Endothelial cell (in vitro differentiated cells): ENCODE data around the gene ERCC5. TPM values are rescaled to one million over a fixed set of nuclear protein-coding genes. Genes with fewer than 3 reads are reported as not detected.

Source experiments
- DNase-seq: peaks from one replicate; pipeline ENCODE4 v3.0.0; 2021; ENCODE audit warnings: low spot score
- H3K27ac Mint-ChIP-seq: one replicate; pipeline ENCODE4 v1.8.0; 2021; ENCODE audit warnings: mixed read lengths, inconsistent platforms; ENCODE audit not compliant: unreplicated experiment
- H3K27me3 Mint-ChIP-seq: one replicate; pipeline ENCODE4 v1.8.0; 2021; ENCODE audit warnings: mild to moderate bottlenecking, moderate library complexity, mixed read lengths, inconsistent platforms; ENCODE audit not compliant: unreplicated experiment
- H3K36me3 Mint-ChIP-seq: one replicate; pipeline ENCODE4 v1.8.0; 2021; ENCODE audit warnings: mild to moderate bottlenecking, low read depth, mixed read lengths, inconsistent platforms; ENCODE audit not compliant: unreplicated experiment
- H3K4me1 Mint-ChIP-seq: one replicate; pipeline ENCODE4 v1.8.0; 2021; ENCODE audit warnings: mild to moderate bottlenecking, mixed read lengths, inconsistent platforms; ENCODE audit not compliant: unreplicated experiment
- H3K4me3 Mint-ChIP-seq: one replicate; pipeline ENCODE4 v1.8.0; 2021; ENCODE audit warnings: mild to moderate bottlenecking, mixed read lengths, inconsistent platforms; ENCODE audit not compliant: unreplicated experiment
- H3K9me3 Mint-ChIP-seq: one replicate; pipeline ENCODE4 v1.8.0; 2021; ENCODE audit warnings: mixed read lengths, inconsistent platforms; ENCODE audit not compliant: unreplicated experiment
- total RNA-seq: library from RNA; stranded (reverse); fragmentation: NEBNext Ultra II Directional; extraction: Animal tissue kit (Norgen Biotek cat#: 25700); gene quantifications from one replicate; pipeline ENCODE4 v1.2.1, GENCODE V29; 2021; ENCODE audit not compliant: unreplicated experiment
- TF ChIP-seq, protein P1 (sequence below): fragments of 200-600 bp; sonication (generic); IDR thresholded peaks from one replicate; pipeline ENCODE4 v1.5.0; 2021; ENCODE audit warnings: antibody characterized with exemption; ENCODE audit not compliant: unreplicated experiment

ERCC5 gene
- total RNA-seq, 1 donor from 2014 or later: 43.8 TPM

DNA sequence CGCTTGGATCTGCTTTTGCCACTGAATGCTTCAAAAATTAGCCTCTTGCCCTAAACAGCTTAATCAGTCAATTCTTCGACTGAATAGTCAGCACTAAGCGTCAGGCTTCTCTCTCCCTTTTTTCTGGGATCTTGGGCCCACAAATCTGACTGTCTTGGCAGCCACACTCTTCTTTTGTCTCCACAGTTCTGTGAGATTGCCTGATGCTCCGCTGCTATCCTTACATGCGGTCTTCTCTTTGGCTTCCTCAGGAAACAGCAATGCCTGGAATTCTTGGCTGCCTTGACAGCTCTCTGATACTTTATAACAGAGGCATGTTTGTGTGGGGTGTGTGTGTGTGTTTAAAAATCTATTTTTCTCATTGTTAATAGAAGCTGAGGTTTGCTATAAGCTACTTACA, 32.6 kb downstream of the ERCC5 start:
- H3K27ac Mint-ChIP-seq: peak overlapping the region; percentile 17
- no peak overlapping the region for H3K4me3 Mint-ChIP-seq
- DNase-seq: no peak
- peaks cover 8% of the 10 kb centered on the region for H3K36me3 Mint-ChIP-seq
- H3K9me3 Mint-ChIP-seq: no peaks in the 10 kb centered on the region
- peaks cover 5% of the 10 kb centered on the region for H3K4me1 Mint-ChIP-seq
- TF ChIP-seq, protein P1, sequence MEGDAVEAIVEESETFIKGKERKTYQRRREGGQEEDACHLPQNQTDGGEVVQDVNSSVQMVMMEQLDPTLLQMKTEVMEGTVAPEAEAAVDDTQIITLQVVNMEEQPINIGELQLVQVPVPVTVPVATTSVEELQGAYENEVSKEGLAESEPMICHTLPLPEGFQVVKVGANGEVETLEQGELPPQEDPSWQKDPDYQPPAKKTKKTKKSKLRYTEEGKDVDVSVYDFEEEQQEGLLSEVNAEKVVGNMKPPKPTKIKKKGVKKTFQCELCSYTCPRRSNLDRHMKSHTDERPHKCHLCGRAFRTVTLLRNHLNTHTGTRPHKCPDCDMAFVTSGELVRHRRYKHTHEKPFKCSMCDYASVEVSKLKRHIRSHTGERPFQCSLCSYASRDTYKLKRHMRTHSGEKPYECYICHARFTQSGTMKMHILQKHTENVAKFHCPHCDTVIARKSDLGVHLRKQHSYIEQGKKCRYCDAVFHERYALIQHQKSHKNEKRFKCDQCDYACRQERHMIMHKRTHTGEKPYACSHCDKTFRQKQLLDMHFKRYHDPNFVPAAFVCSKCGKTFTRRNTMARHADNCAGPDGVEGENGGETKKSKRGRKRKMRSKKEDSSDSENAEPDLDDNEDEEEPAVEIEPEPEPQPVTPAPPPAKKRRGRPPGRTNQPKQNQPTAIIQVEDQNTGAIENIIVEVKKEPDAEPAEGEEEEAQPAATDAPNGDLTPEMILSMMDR: no peak
- peaks cover 1% of the 10 kb centered on the region for H3K27me3 Mint-ChIP-seq

DNA sequence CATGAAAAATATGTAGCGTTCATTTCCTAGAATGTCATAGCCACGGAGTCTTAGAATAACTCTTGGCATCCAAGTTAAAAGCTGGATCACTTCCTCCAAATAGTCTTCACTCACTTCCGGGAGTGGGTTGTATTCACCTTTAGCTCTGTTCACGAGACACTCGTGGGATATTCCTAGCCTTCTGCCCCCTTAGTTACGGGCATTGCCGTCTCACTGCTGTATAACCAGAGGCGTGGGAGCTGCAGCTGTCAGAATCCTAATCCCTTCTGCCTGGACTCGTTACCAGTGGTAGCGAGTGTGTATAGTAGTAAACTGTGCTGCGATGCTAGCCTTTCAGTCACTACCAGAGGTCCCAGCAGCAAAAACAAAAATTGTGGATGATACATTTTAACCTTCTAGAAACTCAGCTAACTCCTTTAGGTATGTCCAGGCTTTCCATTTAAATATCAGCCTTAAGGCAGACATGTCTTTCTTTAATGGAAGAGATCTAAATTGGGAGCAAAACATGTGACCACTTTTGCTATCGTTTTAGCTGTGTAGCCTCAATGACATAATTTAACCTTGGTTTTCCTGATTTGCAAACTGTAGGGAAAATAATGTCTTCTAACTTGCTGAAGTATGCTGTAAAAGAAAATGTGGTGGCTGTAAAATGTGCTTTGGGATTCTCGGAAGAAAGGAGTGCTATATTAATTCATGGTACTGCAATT, 34.1 kb downstream of the ERCC5 start:
- Mint-ChIP-seq H3K4me1 (peaks cover 5% of the 10 kb centered on the region), H3K4me3 (no peak overlapping the region), H3K36me3 (peaks cover 3% of the 10 kb centered on the region), H3K27me3 (peaks cover 1% of the 10 kb centered on the region), H3K9me3 (no peaks in the 10 kb centered on the region), H3K27ac (no peak overlapping the region)
- DNase-seq: no peak
- TF ChIP-seq, protein P1: no peak

DNA sequence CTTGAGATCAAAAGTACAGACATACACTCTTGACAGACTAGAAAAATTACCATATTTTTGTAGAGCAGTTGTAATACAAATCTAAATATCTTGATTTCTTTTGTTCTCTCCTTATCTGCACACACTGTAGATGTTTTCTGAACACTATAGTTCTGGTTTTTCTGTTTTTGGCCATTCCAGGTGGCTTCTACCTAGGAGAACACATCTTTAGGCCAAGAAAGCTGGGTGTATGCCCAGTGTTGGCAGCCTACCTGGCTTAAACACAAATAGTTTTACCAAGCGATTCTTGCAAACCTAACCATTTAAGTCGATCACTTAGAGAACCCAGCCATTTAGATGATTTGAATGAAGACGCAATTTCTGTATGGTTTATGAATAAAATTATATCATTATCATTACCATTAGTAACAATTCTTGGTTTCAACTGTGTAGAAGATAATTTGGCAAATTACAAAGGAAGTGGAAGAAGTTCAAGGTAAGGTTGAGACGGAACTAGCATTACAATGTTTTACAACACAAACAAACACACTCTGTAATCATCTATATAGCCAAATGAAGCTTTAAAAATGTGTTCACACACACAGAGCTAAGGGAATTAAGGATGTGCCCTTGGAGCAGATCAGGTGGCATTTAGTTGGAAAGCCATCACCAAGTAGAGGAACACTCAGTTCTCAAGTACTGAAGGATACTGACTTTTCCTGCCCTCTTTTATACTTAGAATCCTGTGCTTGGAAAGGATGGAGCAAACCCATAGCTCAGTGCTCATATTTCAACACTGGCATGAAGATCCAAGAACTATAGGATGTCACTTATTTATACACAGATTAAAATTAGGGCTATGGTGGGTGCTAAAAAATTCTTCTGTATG, 36.2 kb downstream of the ERCC5 start:
- H3K27ac Mint-ChIP-seq: no peak overlapping the region
- H3K27me3 Mint-ChIP-seq: no peaks in the 10 kb centered on the region
- DNase-seq: no peak
- H3K4me1 Mint-ChIP-seq: peaks cover 5% of the 10 kb centered on the region
- no peak overlapping the region for H3K4me3 Mint-ChIP-seq
- H3K9me3 Mint-ChIP-seq: no peaks in the 10 kb centered on the region
- TF ChIP-seq, protein P1: no peak
- H3K36me3 Mint-ChIP-seq: no peaks in the 10 kb centered on the region

DNA sequence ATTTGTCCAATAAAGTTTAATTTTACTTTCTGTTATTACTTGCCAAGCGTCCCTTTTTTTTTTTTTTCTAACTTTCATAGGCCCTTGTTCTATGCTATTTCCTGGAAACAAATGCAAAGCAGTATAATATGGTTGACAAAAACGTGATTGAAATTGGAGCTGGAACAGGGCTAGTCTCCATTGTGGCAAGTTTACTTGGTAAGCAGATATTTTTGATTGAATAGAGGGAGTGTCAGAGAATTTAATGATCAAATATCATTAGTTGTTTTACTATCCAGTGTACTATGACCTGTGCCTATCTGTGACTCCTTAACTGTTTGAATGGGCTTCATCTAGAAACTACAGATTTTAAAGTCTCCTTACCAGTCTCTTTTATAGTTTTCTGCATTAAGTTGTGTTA, 46.7 kb downstream of the ERCC5 start:
- H3K36me3 Mint-ChIP-seq: no peaks in the 10 kb centered on the region
- no peaks in the 10 kb centered on the region for H3K4me1 Mint-ChIP-seq
- TF ChIP-seq, protein P1: no peak
- DNase-seq: no peak
- no peak overlapping the region for H3K27ac Mint-ChIP-seq
- H3K27me3 Mint-ChIP-seq: peaks cover 3% of the 10 kb centered on the region
- H3K9me3 Mint-ChIP-seq: no peaks in the 10 kb centered on the region
- no peak overlapping the region for H3K4me3 Mint-ChIP-seq
